ENCODE results near the gene CDS2. TPM values are rescaled to one million over a fixed set of nuclear protein-coding genes. Genes with fewer than 3 reads are reported as not detected.

CDS2 gene
- total and polyA plus RNA-seq, 12 donors: 16.7 to 100 (median 82.3) TPM

GRCh38 chr20:5170341-5170740 is 43.5 kb downstream of the CDS2 start:
- ATAC-seq: no peak
- Histone ChIP-seq H3K27me3 (no peaks in the 10 kb centered on the region), H3K9me3 (no peaks in the 10 kb centered on the region), H3K36me3 (peaks cover 0 to 29% (median 9%) of the 10 kb centered on the region in 9 donors), H3K4me3 (peak overlapping the region in 1 of 10 donors; percentile 19), H3K4me1 (peaks cover 52 to 100% (median 90%) of the 10 kb centered on the region in 9 donors), H3K27ac (peak overlapping the region; percentile 41 to 87 (median 74))
- intact Hi-C loops (cut with DNase I): loop anchor here in 4 of 10 donors (5.0 kb wide), 2 partner anchors 33 to 43 kb away; partner anchors contain the start of gene CDS2 (in 3 of the 4)
- no peak for TF ChIP-seq CTCF (IDR thresholded peaks at IDR 0.05)
- WGBS, 2 donors: 52 to 64% methylated on average over 8 of the region's 8 CpGs
- DNase-seq: no peak

GRCh38 chr20:5171064-5171789 is 44.4 kb downstream of the CDS2 start:
- DNase-seq (peak; percentile 67 to 82), ATAC-seq (peak; percentile 72 to 87 (median 84))
- peak overlapping the region in 4 of 10 donors; percentile 1 to 19 (median 9) for H3K4me3 ChIP-seq
- no peaks in the 10 kb centered on the region for H3K9me3 ChIP-seq
- WGBS, 2 donors: 22 to 24% methylated on average over 14 of the region's 14 CpGs
- H3K27ac ChIP-seq: peak overlapping the region; percentile 41 to 87 (median 74)
- no peaks in the 10 kb centered on the region for H3K27me3 ChIP-seq
- intact Hi-C loops (cut with DNase I): loop anchor here in 4 of 10 donors (5.0 kb wide), 2 partner anchors 34 to 44 kb away; partner anchors contain the start of gene CDS2 (in 3 of the 4)
- no peak for TF ChIP-seq CTCF (IDR thresholded peaks at IDR 0.05)
- peaks cover 50 to 100% (median 96%) of the 10 kb centered on the region in 9 donors for H3K4me1 ChIP-seq
- peaks cover 0 to 38% (median 9%) of the 10 kb centered on the region in 9 donors for H3K36me3 ChIP-seq

GRCh38 chr20:5171790-5172164 is 45.0 kb downstream of the CDS2 start:
- peak overlapping the region; percentile 41 to 87 (median 74) for H3K27ac ChIP-seq
- H3K4me1 ChIP-seq: peaks cover 54 to 100% (median 94%) of the 10 kb centered on the region in 9 donors
- H3K27me3 ChIP-seq: no peaks in the 10 kb centered on the region
- intact Hi-C loops (cut with DNase I): loop anchor here in 4 of 10 donors (5.0 kb wide), 2 partner anchors 34 to 44 kb away; partner anchors contain the start of gene CDS2 (in 3 of the 4)
- peak overlapping the region in 3 of 10 donors; percentile 1 to 19 (median 13) for H3K4me3 ChIP-seq
- WGBS, 2 donors: 22 to 26% methylated on average over 4 of the region's 4 CpGs
- peaks cover 0 to 43% (median 10%) of the 10 kb centered on the region in 9 donors for H3K36me3 ChIP-seq
- no peak for TF ChIP-seq CTCF (IDR thresholded peaks at IDR 0.05)
- no peaks in the 10 kb centered on the region for H3K9me3 ChIP-seq
- DNase-seq: no peak
- ATAC-seq: peak in 2 of 8 donors; percentile 2 to 18

GRCh38 chr20:5172167-5172601 is 45.4 kb downstream of the CDS2 start:
- H3K27ac ChIP-seq: peak overlapping the region; percentile 2 to 87 (median 74)
- intact Hi-C loops (cut with DNase I): loop anchor here in 4 of 10 donors (5.0 kb wide), 2 partner anchors 35 to 45 kb away; partner anchors contain the start of gene CDS2 (in 3 of the 4)
- 63 to 64% methylated on average over 8 of the region's 8 CpGs for WGBS, 2 donors
- H3K4me1 ChIP-seq: peaks cover 54 to 100% (median 90%) of the 10 kb centered on the region in 9 donors
- H3K27me3 ChIP-seq: no peaks in the 10 kb centered on the region
- H3K36me3 ChIP-seq: peaks cover 0 to 48% (median 13%) of the 10 kb centered on the region in 9 donors
- ATAC-seq: no peak
- TF ChIP-seq CTCF (IDR thresholded peaks at IDR 0.05): no peak
- no peak overlapping the region for H3K4me3 ChIP-seq
- no peak for DNase-seq
- H3K9me3 ChIP-seq: no peaks in the 10 kb centered on the region
